ENCODE data around the gene SLC25A19.

SLC25A19 gene

DNA sequence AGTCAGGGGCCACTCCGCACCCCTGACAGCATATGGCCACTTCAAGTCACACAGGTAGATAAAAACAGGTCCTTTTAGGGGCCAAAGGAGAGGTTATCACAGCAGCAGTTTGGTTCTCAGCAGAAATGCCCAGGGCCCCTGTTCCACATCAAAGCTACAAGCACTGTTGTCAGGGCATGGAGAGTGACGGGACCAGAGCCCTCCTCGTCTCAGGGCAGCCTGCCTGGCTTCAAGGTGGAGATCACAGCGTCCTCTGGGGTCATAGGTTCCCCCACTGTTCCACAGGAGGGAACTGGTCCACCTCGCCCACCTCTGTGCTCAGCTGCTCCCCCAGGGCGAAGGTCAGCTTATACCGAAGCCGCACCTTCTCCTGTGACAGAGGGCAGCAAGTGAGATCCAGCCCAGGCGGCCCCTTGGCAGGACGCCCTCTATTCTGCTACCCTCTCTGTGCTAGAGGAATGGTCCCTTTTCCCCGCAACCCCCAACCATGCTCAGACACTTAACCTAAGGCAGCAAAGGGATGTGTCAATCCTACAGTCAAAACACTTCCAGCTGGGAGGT is 51.1 kb downstream of the SLC25A19 start:
- Histone ChIP-seq H3K4me1 (ENCODE audit: control insufficient read depth in 5 of 5, insufficient read depth in 5 of 5, low read length in 5 of 5) (peaks cover 2 to 26% (median 21%) of the 10 kb centered on the region in 5 donors), H3K27me3 (ENCODE audit: control insufficient read depth in 5 of 5, insufficient read depth in 4 of 5, low read length in 5 of 5) (no peaks in the 10 kb centered on the region), H3K9me3 (ENCODE audit: control insufficient read depth in 5 of 5, low read length in 5 of 5) (no peaks in the 10 kb centered on the region), H3K36me3 (ENCODE audit: control insufficient read depth in 5 of 5, insufficient read depth in 5 of 5, low read length in 5 of 5) (peaks cover 10 to 91% (median 89%) of the 10 kb centered on the region in 5 donors), H3K4me3 (ENCODE audit: low read depth in 1 of 5, low read length in 5 of 5) (no peak overlapping the region), H3K27ac (ENCODE audit: low read depth, low read length) (no peak overlapping the region), H3K9ac (ENCODE audit: low read length in 5 of 5) (no peak overlapping the region)

DNA sequence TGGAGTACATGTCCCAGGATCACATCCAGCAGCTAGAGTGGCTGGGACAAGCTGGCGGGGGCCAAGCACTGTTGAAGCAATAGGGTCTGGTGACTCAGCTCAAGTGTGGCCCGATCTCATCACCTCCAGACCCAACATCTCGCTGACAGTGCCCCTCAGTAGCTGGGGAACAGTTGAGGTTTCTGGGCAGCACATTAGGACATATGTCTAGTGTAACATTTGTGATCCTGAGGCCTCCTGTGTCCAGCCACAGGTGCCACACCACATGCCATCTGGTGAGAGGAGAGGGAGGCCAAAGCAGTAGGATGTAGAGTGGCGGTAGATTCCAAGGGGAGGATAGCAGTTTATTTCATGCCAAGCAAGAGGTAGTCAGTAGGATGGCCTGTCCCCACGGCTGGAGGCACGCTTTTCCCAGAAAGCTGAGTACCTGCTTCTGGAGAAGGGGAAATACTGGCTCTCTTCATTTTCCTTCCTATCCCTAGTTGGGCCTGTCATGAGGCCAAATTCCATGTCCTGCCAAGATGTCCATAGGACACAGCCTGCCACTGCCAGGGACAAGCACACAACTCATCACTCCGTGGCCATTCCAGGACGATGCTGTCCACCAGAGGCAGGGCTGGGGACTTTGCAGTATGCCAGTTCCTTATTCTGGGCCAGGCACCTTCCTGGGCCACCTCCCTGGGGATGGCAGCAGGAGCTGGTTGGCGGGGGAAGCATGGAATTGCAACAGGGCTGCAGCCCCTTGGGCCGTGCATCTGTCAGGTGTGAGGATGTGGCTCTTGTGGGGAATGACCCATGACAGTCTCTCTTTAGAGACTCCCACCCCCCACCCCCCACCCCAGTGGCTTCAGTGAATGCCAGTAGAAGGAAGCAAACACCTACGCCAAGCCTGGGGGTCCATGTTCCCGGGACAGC is 51.9 kb downstream of the SLC25A19 start:
- H3K9ac ChIP-seq (ENCODE audit: low read length in 5 of 5), result no peak overlapping the region
- no peaks in the 10 kb centered on the region for H3K9me3 ChIP-seq (ENCODE audit: control insufficient read depth in 5 of 5, low read length in 5 of 5)
- peaks cover 11 to 91% (median 89%) of the 10 kb centered on the region in 5 donors for H3K36me3 ChIP-seq (ENCODE audit: control insufficient read depth in 5 of 5, insufficient read depth in 5 of 5, low read length in 5 of 5)

DNA sequence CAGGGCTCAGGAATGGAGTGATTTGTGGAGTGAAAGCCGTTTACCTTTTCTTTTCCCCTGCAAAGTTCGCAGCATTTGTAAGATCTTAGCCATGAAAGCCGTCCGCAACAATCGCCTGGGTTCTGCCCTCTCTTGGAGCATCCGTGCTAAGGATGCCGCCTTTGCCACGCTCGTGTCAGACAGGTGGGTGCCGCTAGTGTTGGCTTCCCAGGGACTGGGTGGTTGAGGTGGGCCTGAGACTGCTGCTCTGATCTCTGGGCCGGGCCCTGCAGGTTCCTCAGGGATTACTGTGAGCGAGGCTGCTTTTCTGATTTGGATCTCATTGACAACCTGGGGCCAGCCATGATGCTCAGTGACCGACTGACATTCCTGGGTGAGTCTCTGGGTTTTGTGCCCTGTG is 56.4 kb downstream of the SLC25A19 start:
- no peak overlapping the region for H3K4me3 ChIP-seq (ENCODE audit: low read depth in 1 of 5, low read length in 5 of 5)
- peaks cover 11 to 24% (median 23%) of the 10 kb centered on the region in 5 donors for H3K4me1 ChIP-seq (ENCODE audit: control insufficient read depth in 5 of 5, insufficient read depth in 5 of 5, low read length in 5 of 5)
- H3K36me3 ChIP-seq (ENCODE audit: control insufficient read depth in 5 of 5, insufficient read depth in 5 of 5, low read length in 5 of 5), result peaks cover 13 to 84% (median 80%) of the 10 kb centered on the region in 5 donors
- H3K9ac ChIP-seq (ENCODE audit: low read length in 5 of 5), result no peak overlapping the region
- no peaks in the 10 kb centered on the region for H3K9me3 ChIP-seq (ENCODE audit: control insufficient read depth in 5 of 5, low read length in 5 of 5)
- H3K27me3 ChIP-seq (ENCODE audit: control insufficient read depth in 5 of 5, insufficient read depth in 4 of 5, low read length in 5 of 5), result no peaks in the 10 kb centered on the region
- no peak overlapping the region for H3K27ac ChIP-seq (ENCODE audit: low read depth, low read length)

More for the DNA sequence above, 51.9 kb downstream of the SLC25A19 start:
- H3K4me1 ChIP-seq (ENCODE audit: control insufficient read depth in 5 of 5, insufficient read depth in 5 of 5, low read length in 5 of 5), result peaks cover 2 to 23% (median 21%) of the 10 kb centered on the region in 5 donors
- H3K27me3 ChIP-seq (ENCODE audit: control insufficient read depth in 5 of 5, insufficient read depth in 4 of 5, low read length in 5 of 5), result no peaks in the 10 kb centered on the region
- peak overlapping the region; percentile 1 for H3K27ac ChIP-seq (ENCODE audit: low read depth, low read length)
- no peak overlapping the region for H3K4me3 ChIP-seq (ENCODE audit: low read depth in 1 of 5, low read length in 5 of 5)

DNA sequence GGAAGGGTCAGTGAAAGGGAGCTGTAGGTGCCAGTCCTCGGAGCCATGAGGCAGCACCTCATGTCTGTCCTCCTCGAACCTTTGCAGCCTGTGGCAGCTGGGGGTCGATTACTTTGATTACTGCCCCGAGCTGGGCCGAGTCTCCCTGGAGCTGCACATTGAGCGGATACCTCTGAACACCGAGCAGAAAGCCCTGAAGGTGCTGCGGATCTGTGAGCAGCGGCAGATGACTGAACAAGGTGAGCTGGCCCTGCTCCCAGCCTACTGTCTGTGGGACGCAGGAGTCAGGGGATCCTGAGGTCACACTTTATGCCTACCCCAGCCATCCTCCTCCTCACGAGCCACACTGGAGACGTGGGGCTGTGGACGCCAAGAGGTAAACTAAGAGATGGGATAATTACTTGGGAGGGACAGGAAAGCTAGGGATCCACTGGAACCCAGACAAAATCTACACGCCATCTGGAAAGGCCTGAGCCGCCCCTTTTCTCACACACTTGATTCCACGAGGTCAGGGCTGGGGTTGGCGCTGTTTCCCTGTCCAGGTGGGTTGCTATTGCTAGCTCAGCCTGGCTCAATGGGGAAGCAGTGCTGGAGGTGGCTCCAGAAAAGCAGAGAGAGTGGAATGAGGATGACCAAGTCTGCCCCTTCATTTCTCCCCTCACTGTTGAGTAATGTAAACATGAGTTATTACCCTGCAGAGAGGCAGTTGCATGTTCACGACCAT is 57.3 kb downstream of the SLC25A19 start:
- Histone ChIP-seq H3K27me3 (ENCODE audit: control insufficient read depth in 5 of 5, insufficient read depth in 4 of 5, low read length in 5 of 5) (no peaks in the 10 kb centered on the region), H3K9ac (ENCODE audit: low read length in 5 of 5) (no peak overlapping the region), H3K4me1 (ENCODE audit: control insufficient read depth in 5 of 5, insufficient read depth in 5 of 5, low read length in 5 of 5) (peaks cover 11 to 24% (median 21%) of the 10 kb centered on the region in 5 donors), H3K9me3 (ENCODE audit: control insufficient read depth in 5 of 5, low read length in 5 of 5) (no peaks in the 10 kb centered on the region), H3K4me3 (ENCODE audit: low read depth in 1 of 5, low read length in 5 of 5) (no peak overlapping the region), H3K36me3 (ENCODE audit: control insufficient read depth in 5 of 5, insufficient read depth in 5 of 5, low read length in 5 of 5) (peaks cover 13 to 79% (median 73%) of the 10 kb centered on the region in 5 donors), H3K27ac (ENCODE audit: low read depth, low read length) (no peak overlapping the region)

DNA sequence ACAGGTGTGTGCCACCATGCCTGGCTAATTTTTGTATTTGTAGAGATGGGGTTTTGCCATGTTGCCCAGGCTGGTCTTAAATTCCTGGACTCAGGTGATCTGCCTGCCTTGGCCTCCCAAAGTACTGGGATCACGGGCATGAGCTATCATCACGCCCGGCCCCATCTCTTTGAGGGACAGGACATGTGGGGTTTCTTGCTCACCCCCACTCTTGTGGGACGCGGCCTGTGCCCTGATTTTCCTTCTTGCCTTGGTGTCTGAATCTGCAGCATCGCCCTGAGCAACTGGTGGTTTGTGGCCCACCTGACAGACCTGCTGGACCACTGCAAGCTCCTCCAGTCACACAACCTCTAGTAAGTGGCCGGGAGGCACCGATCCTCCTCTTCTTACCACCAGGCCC is 58.2 kb downstream of the SLC25A19 start:
- Histone ChIP-seq H3K36me3 (ENCODE audit: control insufficient read depth in 5 of 5, insufficient read depth in 5 of 5, low read length in 5 of 5) (peaks cover 8 to 79% (median 73%) of the 10 kb centered on the region in 5 donors), H3K9ac (ENCODE audit: low read length in 5 of 5) (no peak overlapping the region), H3K9me3 (ENCODE audit: control insufficient read depth in 5 of 5, low read length in 5 of 5) (no peaks in the 10 kb centered on the region), H3K4me1 (ENCODE audit: control insufficient read depth in 5 of 5, insufficient read depth in 5 of 5, low read length in 5 of 5) (peaks cover 11 to 24% (median 21%) of the 10 kb centered on the region in 5 donors), H3K27ac (ENCODE audit: low read depth, low read length) (no peak overlapping the region), H3K27me3 (ENCODE audit: control insufficient read depth in 5 of 5, insufficient read depth in 4 of 5, low read length in 5 of 5) (no peaks in the 10 kb centered on the region), H3K4me3 (ENCODE audit: low read depth in 1 of 5, low read length in 5 of 5) (no peak overlapping the region)

DNA sequence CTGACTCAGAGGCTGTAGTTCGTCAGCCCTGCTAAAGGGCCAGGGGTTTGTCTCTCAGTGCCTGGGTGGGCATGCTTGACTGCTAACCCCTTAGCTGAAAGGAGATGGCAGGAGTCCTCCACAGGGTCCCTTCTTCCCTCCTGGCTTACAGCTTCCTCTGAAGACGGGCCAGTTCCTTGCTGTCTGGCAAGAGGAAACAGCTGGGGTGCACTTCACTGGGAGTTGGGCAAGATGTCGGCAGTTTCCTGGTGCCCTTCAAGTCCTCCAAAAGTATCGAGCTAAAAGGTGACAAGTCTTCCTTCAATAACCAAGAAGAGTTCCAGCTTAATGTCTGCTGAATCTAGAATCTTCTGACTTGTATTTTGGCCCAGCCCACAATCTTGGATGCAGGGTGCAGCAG is 60.4 kb downstream of the SLC25A19 start:
- Histone ChIP-seq H3K9ac (ENCODE audit: low read length in 5 of 5) (no peak overlapping the region), H3K27ac (ENCODE audit: low read depth, low read length) (peak overlapping the region; percentile 46), H3K27me3 (ENCODE audit: control insufficient read depth in 5 of 5, insufficient read depth in 4 of 5, low read length in 5 of 5) (no peaks in the 10 kb centered on the region), H3K36me3 (ENCODE audit: control insufficient read depth in 5 of 5, insufficient read depth in 5 of 5, low read length in 5 of 5) (peaks cover 5 to 77% (median 69%) of the 10 kb centered on the region in 5 donors), H3K4me3 (ENCODE audit: low read depth in 1 of 5, low read length in 5 of 5) (no peak overlapping the region), H3K9me3 (ENCODE audit: control insufficient read depth in 5 of 5, low read length in 5 of 5) (no peaks in the 10 kb centered on the region), H3K4me1 (ENCODE audit: control insufficient read depth in 5 of 5, insufficient read depth in 5 of 5, low read length in 5 of 5) (peaks cover 11 to 24% (median 21%) of the 10 kb centered on the region in 5 donors)

DNA sequence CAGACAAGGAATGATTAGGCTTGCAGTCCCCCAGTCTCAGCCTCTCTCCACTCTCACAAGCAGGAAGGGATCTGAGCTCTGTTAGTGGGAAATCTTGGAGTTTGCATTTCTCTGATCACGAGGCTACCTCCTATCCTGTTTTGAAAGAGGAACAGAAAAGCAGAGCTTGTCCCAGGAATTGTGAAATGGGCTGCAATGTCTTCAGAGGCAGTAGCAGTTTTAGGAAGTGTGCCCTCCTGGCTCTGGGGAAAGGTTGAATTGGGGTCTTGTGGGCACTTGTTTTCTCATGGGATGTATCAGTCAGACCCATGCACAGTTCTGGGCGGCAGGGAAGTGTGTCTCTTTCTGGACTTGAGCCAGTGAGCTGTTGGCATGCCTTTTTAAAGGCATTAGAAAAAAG is 60.9 kb downstream of the SLC25A19 start:
- no peak overlapping the region for H3K4me3 ChIP-seq (ENCODE audit: low read depth in 1 of 5, low read length in 5 of 5)
- no peaks in the 10 kb centered on the region for H3K27me3 ChIP-seq (ENCODE audit: control insufficient read depth in 5 of 5, insufficient read depth in 4 of 5, low read length in 5 of 5)
- H3K9me3 ChIP-seq (ENCODE audit: control insufficient read depth in 5 of 5, low read length in 5 of 5), result no peaks in the 10 kb centered on the region
- H3K9ac ChIP-seq (ENCODE audit: low read length in 5 of 5), result no peak overlapping the region
- H3K4me1 ChIP-seq (ENCODE audit: control insufficient read depth in 5 of 5, insufficient read depth in 5 of 5, low read length in 5 of 5), result peaks cover 11 to 24% (median 21%) of the 10 kb centered on the region in 5 donors
- H3K27ac ChIP-seq (ENCODE audit: low read depth, low read length), result peak overlapping the region; percentile 46
- H3K36me3 ChIP-seq (ENCODE audit: control insufficient read depth in 5 of 5, insufficient read depth in 5 of 5, low read length in 5 of 5), result peaks cover 5 to 82% (median 69%) of the 10 kb centered on the region in 5 donors

DNA sequence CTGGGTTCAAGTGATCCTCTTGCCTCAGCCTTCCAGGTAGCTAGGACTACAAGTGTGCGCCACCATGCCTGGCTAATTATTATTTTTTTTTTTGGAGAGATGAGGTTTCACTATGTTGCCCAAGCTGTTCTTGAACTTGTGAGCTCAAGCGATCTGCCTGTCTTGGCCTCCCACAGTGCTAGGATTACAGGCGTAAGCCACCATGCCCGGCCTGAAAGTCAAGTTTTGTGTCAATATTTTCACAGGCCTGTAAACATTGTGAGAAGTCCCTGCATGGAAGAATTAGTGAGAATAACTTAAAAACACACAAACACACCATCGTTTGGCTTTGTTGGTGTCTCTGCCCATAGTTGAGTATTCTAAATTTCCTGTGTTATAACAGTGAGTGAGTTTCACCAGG is 61.5 kb downstream of the SLC25A19 start:
- H3K4me1 ChIP-seq (ENCODE audit: control insufficient read depth in 5 of 5, insufficient read depth in 5 of 5, low read length in 5 of 5), result peaks cover 11 to 24% (median 21%) of the 10 kb centered on the region in 5 donors
- no peaks in the 10 kb centered on the region for H3K9me3 ChIP-seq (ENCODE audit: control insufficient read depth in 5 of 5, low read length in 5 of 5)
- peaks cover 8 to 83% (median 68%) of the 10 kb centered on the region in 5 donors for H3K36me3 ChIP-seq (ENCODE audit: control insufficient read depth in 5 of 5, insufficient read depth in 5 of 5, low read length in 5 of 5)
- no peak overlapping the region for H3K27ac ChIP-seq (ENCODE audit: low read depth, low read length)
- H3K9ac ChIP-seq (ENCODE audit: low read length in 5 of 5), result no peak overlapping the region
- no peak overlapping the region for H3K4me3 ChIP-seq (ENCODE audit: low read depth in 1 of 5, low read length in 5 of 5)
- H3K27me3 ChIP-seq (ENCODE audit: control insufficient read depth in 5 of 5, insufficient read depth in 4 of 5, low read length in 5 of 5), result no peaks in the 10 kb centered on the region

DNA sequence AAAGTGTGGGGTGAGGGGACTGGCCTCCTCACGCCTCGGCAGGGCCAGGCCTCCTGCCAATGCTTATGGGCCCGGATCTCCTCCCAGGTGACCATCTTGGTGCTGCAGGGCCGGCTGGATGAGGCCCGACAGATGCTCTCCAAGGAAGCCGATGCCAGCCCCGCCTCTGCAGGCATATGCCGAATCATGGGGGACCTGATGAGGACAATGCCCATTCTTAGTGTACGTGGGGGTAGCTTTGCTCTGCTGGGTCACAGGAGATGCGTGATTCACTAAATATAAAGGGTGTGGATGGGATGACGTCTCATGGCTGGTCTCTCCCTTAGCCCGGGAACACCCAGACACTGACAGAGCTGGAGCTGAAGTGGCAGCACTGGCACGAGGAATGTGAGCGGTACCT is 64.2 kb downstream of the SLC25A19 start:
- H3K9ac ChIP-seq (ENCODE audit: low read length in 5 of 5), result peak overlapping the region in 1 of 5 donors; percentile 1
- H3K4me3 ChIP-seq (ENCODE audit: low read depth in 1 of 5, low read length in 5 of 5), result no peak overlapping the region
- no peaks in the 10 kb centered on the region for H3K9me3 ChIP-seq (ENCODE audit: control insufficient read depth in 5 of 5, low read length in 5 of 5)
- H3K27me3 ChIP-seq (ENCODE audit: control insufficient read depth in 5 of 5, insufficient read depth in 4 of 5, low read length in 5 of 5), result no peaks in the 10 kb centered on the region
- H3K4me1 ChIP-seq (ENCODE audit: control insufficient read depth in 5 of 5, insufficient read depth in 5 of 5, low read length in 5 of 5), result peaks cover 11 to 24% (median 21%) of the 10 kb centered on the region in 5 donors
- H3K36me3 ChIP-seq (ENCODE audit: control insufficient read depth in 5 of 5, insufficient read depth in 5 of 5, low read length in 5 of 5), result peaks cover 5 to 76% (median 55%) of the 10 kb centered on the region in 5 donors
- H3K27ac ChIP-seq (ENCODE audit: low read depth, low read length), result no peak overlapping the region
